ENCODE data around the gene ADAMTS9. TPM values are rescaled to one million over a fixed set of nuclear protein-coding genes. Genes with fewer than 3 reads are reported as not detected.

ADAMTS9 gene
- total RNA-seq, 1 donor from 2014 or later = 5.1 TPM

GRCh38 chr3:64627042-64627441 lies 60.8 kb downstream of the ADAMTS9 start:
- no peak overlapping the region for H3K27ac Mint-ChIP-seq (ENCODE audit: unreplicated experiment)
- H3K9me3 Mint-ChIP-seq (ENCODE audit: low read depth) = no peaks in the 10 kb centered on the region
- peaks cover 8% of the 10 kb centered on the region for H3K36me3 Mint-ChIP-seq (ENCODE audit: low read depth)
- H3K4me3 Mint-ChIP-seq (ENCODE audit: unreplicated experiment) = no peak overlapping the region
- no peaks in the 10 kb centered on the region for H3K27me3 Mint-ChIP-seq (ENCODE audit: low read depth)
- DNase-seq (ENCODE audit: low spot score) = no peak
- no peak for TF ChIP-seq CTCF (IDR thresholded peaks at IDR 0.05)
- H3K4me1 Mint-ChIP-seq (ENCODE audit: low read depth) = no peaks in the 10 kb centered on the region

GRCh38 chr3:64625381-64625780 lies 62.4 kb downstream of the ADAMTS9 start:
- no peak for DNase-seq (ENCODE audit: low spot score)
- H3K4me3 Mint-ChIP-seq (ENCODE audit: unreplicated experiment) = no peak overlapping the region
- H3K9me3 Mint-ChIP-seq (ENCODE audit: low read depth) = no peaks in the 10 kb centered on the region
- H3K27me3 Mint-ChIP-seq (ENCODE audit: low read depth) = no peaks in the 10 kb centered on the region
- no peaks in the 10 kb centered on the region for H3K4me1 Mint-ChIP-seq (ENCODE audit: low read depth)
- TF ChIP-seq CTCF (IDR thresholded peaks at IDR 0.05) = no peak
- peaks cover 7% of the 10 kb centered on the region for H3K36me3 Mint-ChIP-seq (ENCODE audit: low read depth)
- H3K27ac Mint-ChIP-seq (ENCODE audit: unreplicated experiment) = no peak overlapping the region

- Mint-ChIP-seq H3K27ac (ENCODE audit: unreplicated experiment) (no peak overlapping the region), H3K9me3 (ENCODE audit: low read depth) (no peaks in the 10 kb centered on the region), H3K36me3 (ENCODE audit: low read depth) (peaks cover 5% of the 10 kb centered on the region), H3K27me3 (ENCODE audit: low read depth) (no peaks in the 10 kb centered on the region), H3K4me3 (ENCODE audit: unreplicated experiment) (no peak overlapping the region), H3K4me1 (ENCODE audit: low read depth) (no peaks in the 10 kb centered on the region)
- no peak for TF ChIP-seq CTCF (IDR thresholded peaks at IDR 0.05)
- DNase-seq (ENCODE audit: low spot score) = no peak
Measured at GRCh38 chr3:64623125-64623524, 64.7 kb downstream of the ADAMTS9 start.

- no peak overlapping the region for H3K4me3 Mint-ChIP-seq (ENCODE audit: unreplicated experiment)
- H3K9me3 Mint-ChIP-seq (ENCODE audit: low read depth) = no peaks in the 10 kb centered on the region
- no peak overlapping the region for H3K27ac Mint-ChIP-seq (ENCODE audit: unreplicated experiment)
- no peak for TF ChIP-seq CTCF (IDR thresholded peaks at IDR 0.05)
- H3K4me1 Mint-ChIP-seq (ENCODE audit: low read depth) = no peaks in the 10 kb centered on the region
- H3K36me3 Mint-ChIP-seq (ENCODE audit: low read depth) = peaks cover 5% of the 10 kb centered on the region
- DNase-seq (ENCODE audit: low spot score) = no peak
- no peaks in the 10 kb centered on the region for H3K27me3 Mint-ChIP-seq (ENCODE audit: low read depth)
Measured at GRCh38 chr3:64621726-64622395, 65.9 kb downstream of the ADAMTS9 start.

- H3K27me3 Mint-ChIP-seq (ENCODE audit: low read depth) = no peaks in the 10 kb centered on the region
- no peak overlapping the region for H3K27ac Mint-ChIP-seq (ENCODE audit: unreplicated experiment)
- no peaks in the 10 kb centered on the region for H3K9me3 Mint-ChIP-seq (ENCODE audit: low read depth)
- no peak for TF ChIP-seq CTCF (IDR thresholded peaks at IDR 0.05)
- DNase-seq (ENCODE audit: low spot score) = no peak
- peaks cover 5% of the 10 kb centered on the region for H3K36me3 Mint-ChIP-seq (ENCODE audit: low read depth)
- no peak overlapping the region for H3K4me3 Mint-ChIP-seq (ENCODE audit: unreplicated experiment)
- no peaks in the 10 kb centered on the region for H3K4me1 Mint-ChIP-seq (ENCODE audit: low read depth)
Measured at GRCh38 chr3:64621275-64621674, 66.5 kb downstream of the ADAMTS9 start.
